ENCODE measurements around the gene SUPT16H. TPM values are rescaled to one million over a fixed set of nuclear protein-coding genes. Genes with fewer than 3 reads are reported as not detected.

Gene SUPT16H
- polyA plus RNA-seq, 2 of the 4 experiments (the other 2 are of a cell fraction): 121 to 131 TPM

DNA sequence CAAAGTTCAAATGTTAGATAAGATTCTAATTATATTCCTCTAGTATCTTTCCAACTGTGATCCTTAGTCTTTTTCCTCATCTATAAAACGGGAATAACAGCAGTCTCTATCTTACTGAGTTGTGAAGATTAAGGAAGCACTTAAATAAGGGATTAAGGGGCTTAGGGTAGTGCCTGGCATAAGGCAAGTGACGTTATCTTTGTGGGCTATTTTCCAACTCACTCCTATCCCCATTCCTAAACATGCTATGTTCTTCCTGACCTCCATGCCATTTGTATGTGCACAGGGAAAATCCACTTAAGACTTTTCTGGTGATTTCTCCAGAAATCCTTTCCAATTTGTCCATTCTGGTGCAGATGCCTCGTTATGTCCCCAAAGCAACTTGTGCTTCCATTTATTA, 33.3 kb downstream of the SUPT16H start:
- Histone ChIP-seq H3K4me2 (no peak overlapping the region), H3K4me3 (no peak overlapping the region), H3K27ac (no peak overlapping the region), H3K9me3 (no peaks in the 10 kb centered on the region), H3K4me1 (no peaks in the 10 kb centered on the region)
- no peak for DNase-seq (ENCODE audit: low read depth in 1 of 2, low spot score in 1 of 2)
- 73% methylated on average over 3 of the region's 3 CpGs for WGBS (ENCODE audit: missing lambda C conversion rate)
- FAIRE-seq: no peak
- no peak for ATAC-seq
- ChIA-PET POLR2A (no interaction called here), CTCF (no interaction called here)
- TF ChIP-seq ZSCAN20 (CRISPR knock-in tag; IDR thresholded peaks at IDR 0.05) (no peak), TP53 (CRISPR knock-in tag; IDR thresholded peaks at IDR 0.05) (no peak), EHF (CRISPR knock-in tag; IDR thresholded peaks at IDR 0.05) (no peak), CBX2 (IDR thresholded peaks at IDR 0.05; ENCODE audit: borderline replicate concordance, low read depth) (no peak), JUNB (IDR thresholded peaks at IDR 0.05) (no peak), RAD21 (conservative IDR thresholded peaks at IDR 0.05 in 1 of 2, IDR thresholded peaks at IDR 0.05 in 1 of 2) (no peak), MAFK (IDR thresholded peaks at IDR 0.05; ENCODE audit: partially characterized antibody) (no peak), FOSL2 (IDR thresholded peaks at IDR 0.05) (no peak), FOSL2 (CRISPR knock-in tag; IDR thresholded peaks at IDR 0.05) (no peak), RCOR1 (IDR thresholded peaks at IDR 0.05; ENCODE audit: low read depth, low read length) (no peak), EHMT2 (IDR thresholded peaks at IDR 0.05; ENCODE audit: low read depth) (no peak), MYC (IDR thresholded peaks at IDR 0.05; ENCODE audit: borderline replicate concordance, low read length) (no peak), HOXB5 (CRISPR knock-in tag; IDR thresholded peaks at IDR 0.05) (no peak), KDM1A (IDR thresholded peaks at IDR 0.05; ENCODE audit: low read depth) (no peak), ZFP36 (IDR thresholded peaks at IDR 0.05; ENCODE audit: borderline replicate concordance, partially characterized antibody) (no peak), TFCP2L1 (CRISPR knock-in tag; IDR thresholded peaks at IDR 0.05) (no peak), ZC3H11A (IDR thresholded peaks at IDR 0.05) (no peak), MAZ (IDR thresholded peaks at IDR 0.05; ENCODE audit: borderline replicate concordance, low read depth, low read length) (no peak), CBX8 (IDR thresholded peaks at IDR 0.05) (no peak), PHF8 (IDR thresholded peaks at IDR 0.05; ENCODE audit: borderline replicate concordance, low read depth) (no peak)
- TF ChIP-seq, protein P1, sequence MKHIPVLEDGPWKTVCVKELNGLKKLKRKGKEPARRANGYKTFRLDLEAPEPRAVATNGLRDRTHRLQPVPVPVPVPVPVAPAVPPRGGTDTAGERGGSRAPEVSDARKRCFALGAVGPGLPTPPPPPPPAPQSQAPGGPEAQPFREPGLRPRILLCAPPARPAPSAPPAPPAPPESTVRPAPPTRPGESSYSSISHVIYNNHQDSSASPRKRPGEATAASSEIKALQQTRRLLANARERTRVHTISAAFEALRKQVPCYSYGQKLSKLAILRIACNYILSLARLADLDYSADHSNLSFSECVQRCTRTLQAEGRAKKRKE (CRISPR knock-in tag; IDR thresholded peaks at IDR 0.05; ENCODE audit: low read depth): no peak

DNA sequence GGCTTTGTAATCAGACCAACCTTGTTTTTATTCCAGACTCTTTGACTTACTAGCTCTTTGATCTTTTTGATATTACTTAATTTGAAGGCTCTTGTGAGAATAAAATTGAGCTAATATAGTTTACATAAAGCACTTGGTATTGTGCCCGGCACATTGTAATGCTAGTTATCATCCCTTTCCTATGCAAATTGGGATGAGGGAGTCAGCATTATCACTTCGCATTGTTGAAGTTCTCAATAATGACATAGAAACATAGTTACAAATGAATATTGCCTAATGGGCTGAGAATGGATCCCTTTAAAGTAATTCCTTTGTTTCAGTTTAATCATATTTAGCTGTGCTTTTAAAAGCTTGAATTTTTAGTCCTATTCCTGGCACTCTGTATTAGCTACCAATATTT, 36.6 kb downstream of the SUPT16H start:
- WGBS (ENCODE audit: missing lambda C conversion rate): 94% methylated on average over 2 of the region's 2 CpGs
- Histone ChIP-seq H3K9me3 (no peaks in the 10 kb centered on the region), H3K4me3 (no peak overlapping the region), H3K4me1 (no peaks in the 10 kb centered on the region), H3K4me2 (no peak overlapping the region), H3K27ac (no peak overlapping the region)
- CTCF ChIA-PET: interaction anchor here (1.2 to 2.0 kb wide), 3 partner anchors 9 to 21 kb away, joined by 3 to 6 read pairs (median 4); no protein-coding TSS in a partner anchor
- no peak; a peak in 1 of 6 replicates for ATAC-seq
- TF ChIP-seq EHMT2 (IDR thresholded peaks at IDR 0.05; ENCODE audit: low read depth): no peak
- TF ChIP-seq ZC3H11A (IDR thresholded peaks at IDR 0.05): no peak
- no peak for TF ChIP-seq JUNB (IDR thresholded peaks at IDR 0.05)
- TF ChIP-seq, protein P2, sequence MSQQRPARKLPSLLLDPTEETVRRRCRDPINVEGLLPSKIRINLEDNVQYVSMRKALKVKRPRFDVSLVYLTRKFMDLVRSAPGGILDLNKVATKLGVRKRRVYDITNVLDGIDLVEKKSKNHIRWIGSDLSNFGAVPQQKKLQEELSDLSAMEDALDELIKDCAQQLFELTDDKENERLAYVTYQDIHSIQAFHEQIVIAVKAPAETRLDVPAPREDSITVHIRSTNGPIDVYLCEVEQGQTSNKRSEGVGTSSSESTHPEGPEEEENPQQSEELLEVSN (IDR thresholded peaks at IDR 0.05; ENCODE audit: borderline replicate concordance, low read depth): no peak
- TF ChIP-seq, protein P3, sequence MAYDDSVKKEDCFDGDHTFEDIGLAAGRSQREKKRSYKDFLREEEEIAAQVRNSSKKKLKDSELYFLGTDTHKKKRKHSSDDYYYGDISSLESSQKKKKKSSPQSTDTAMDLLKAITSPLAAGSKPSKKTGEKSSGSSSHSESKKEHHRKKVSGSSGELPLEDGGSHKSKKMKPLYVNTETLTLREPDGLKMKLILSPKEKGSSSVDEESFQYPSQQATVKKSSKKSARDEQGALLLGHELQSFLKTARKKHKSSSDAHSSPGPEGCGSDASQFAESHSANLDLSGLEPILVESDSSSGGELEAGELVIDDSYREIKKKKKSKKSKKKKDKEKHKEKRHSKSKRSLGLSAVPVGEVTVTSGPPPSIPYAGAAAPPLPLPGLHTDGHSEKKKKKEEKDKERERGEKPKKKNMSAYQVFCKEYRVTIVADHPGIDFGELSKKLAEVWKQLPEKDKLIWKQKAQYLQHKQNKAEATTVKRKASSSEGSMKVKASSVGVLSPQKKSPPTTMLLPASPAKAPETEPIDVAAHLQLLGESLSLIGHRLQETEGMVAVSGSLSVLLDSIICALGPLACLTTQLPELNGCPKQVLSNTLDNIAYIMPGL (CRISPR knock-in tag; IDR thresholded peaks at IDR 0.05; ENCODE audit: borderline replicate concordance): no peak
- TF ChIP-seq, protein P4, sequence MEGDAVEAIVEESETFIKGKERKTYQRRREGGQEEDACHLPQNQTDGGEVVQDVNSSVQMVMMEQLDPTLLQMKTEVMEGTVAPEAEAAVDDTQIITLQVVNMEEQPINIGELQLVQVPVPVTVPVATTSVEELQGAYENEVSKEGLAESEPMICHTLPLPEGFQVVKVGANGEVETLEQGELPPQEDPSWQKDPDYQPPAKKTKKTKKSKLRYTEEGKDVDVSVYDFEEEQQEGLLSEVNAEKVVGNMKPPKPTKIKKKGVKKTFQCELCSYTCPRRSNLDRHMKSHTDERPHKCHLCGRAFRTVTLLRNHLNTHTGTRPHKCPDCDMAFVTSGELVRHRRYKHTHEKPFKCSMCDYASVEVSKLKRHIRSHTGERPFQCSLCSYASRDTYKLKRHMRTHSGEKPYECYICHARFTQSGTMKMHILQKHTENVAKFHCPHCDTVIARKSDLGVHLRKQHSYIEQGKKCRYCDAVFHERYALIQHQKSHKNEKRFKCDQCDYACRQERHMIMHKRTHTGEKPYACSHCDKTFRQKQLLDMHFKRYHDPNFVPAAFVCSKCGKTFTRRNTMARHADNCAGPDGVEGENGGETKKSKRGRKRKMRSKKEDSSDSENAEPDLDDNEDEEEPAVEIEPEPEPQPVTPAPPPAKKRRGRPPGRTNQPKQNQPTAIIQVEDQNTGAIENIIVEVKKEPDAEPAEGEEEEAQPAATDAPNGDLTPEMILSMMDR (IDR thresholded peaks at IDR 0.05): no peak
- no peak for TF ChIP-seq MAFK (IDR thresholded peaks at IDR 0.05; ENCODE audit: partially characterized antibody)
- no peak for DNase-seq (ENCODE audit: low read depth in 1 of 2, low spot score in 1 of 2)
- FAIRE-seq: no peak
- POLR2A ChIA-PET: no interaction called here

Data from A549 (cell line).